GM12865 (cell line): ENCODE results near the gene SCIN.
"Not testable (repeated sequence)": the region's sequence is repeated elsewhere in the genome, so short reads cannot be mapped to it uniquely, and the experiment has no call there.

ENCODE experiments used
- DNase-seq: peaks from one replicate; pipeline ENCODE4 v3.0.0; 2010; ENCODE audit warnings: low read depth
- H3K4me3 ChIP-seq: 2 replicates; pipeline ENCODE4 v1.5.1; 2011; ENCODE audit warnings: mild to moderate bottlenecking, low read depth, low read length, control low read depth
- CTCF ChIP-seq: IDR thresholded peaks from 2 replicates; pipeline ENCODE4 v1.5.1; 2011; ENCODE audit warnings: low read length, control low read depth, low read depth, inconsistent platforms; ENCODE audit not compliant: insufficient read depth; ENCODE audit errors: missing control alignments

Gene SCIN

GRCh38 chr7:12570534-12571461, at the start of gene SCIN:
SCIN (plus strand) TSS chr7:12570720; CDS start chr7:12570787, 67 bp downstream.
- peak within 1 kb of the TSS; percentile 52 for H3K4me3 ChIP-seq
- DNase-seq = peak; percentile 33
- no peak for TF ChIP-seq CTCF

GRCh38 chr7:12524794-12525386, 45.6 kb upstream of the SCIN start:
- peak; percentile 59 for DNase-seq
- no peak overlapping the region for H3K4me3 ChIP-seq
- peak; percentile 38 for TF ChIP-seq CTCF

- H3K4me3 ChIP-seq, DNase-seq: not testable (repeated sequence)
Measured at GRCh38 chr7:12526693-12527092, 43.8 kb upstream of the SCIN start.

- not testable (repeated sequence) for DNase-seq
Measured at GRCh38 chr7:12527670-12528069, 42.9 kb upstream of the SCIN start.

GRCh38 chr7:12529971-12530710, 40.4 kb upstream of the SCIN start:
- no peak for TF ChIP-seq CTCF
- DNase-seq = no peak
- H3K4me3 ChIP-seq = no peak overlapping the region

More at GRCh38 chr7:12527670-12528069, 42.9 kb upstream of the SCIN start:
- H3K4me3 ChIP-seq = not testable (repeated sequence)

- DNase-seq = no peak
- no peak for TF ChIP-seq CTCF
- H3K4me3 ChIP-seq = no peak overlapping the region
Measured at GRCh38 chr7:12531784-12532183, 38.7 kb upstream of the SCIN start.

GRCh38 chr7:12534046-12534445, 36.5 kb upstream of the SCIN start:
- no peak for TF ChIP-seq CTCF
- H3K4me3 ChIP-seq = no peak overlapping the region
- DNase-seq = no peak

- no peak overlapping the region for H3K4me3 ChIP-seq
- no peak for DNase-seq
- no peak for TF ChIP-seq CTCF
Measured at GRCh38 chr7:12539681-12540080, 30.8 kb upstream of the SCIN start.
